HCT116 (cell line): Measurements from ENCODE around the gene ACP4. TPM values are rescaled to one million over a fixed set of nuclear protein-coding genes. Genes with fewer than 3 reads are reported as not detected.
"Not testable (repeated sequence)": the region's sequence is repeated elsewhere in the genome, so short reads cannot be mapped to it uniquely, and the experiment has no call there.

Experiments used
- ATAC-seq: fragments of 200-7000 bp; cut with Tn5 transposase; 2 replicates; pipeline ENCODE4 v1.9.1; 2020; ENCODE audit warnings: mild to moderate bottlenecking, moderate library complexity
- BruUV-seq: library from RNA; stranded (reverse); fragments of 400-500 nt; replicated peaks from 2 replicates; lab custom pipeline; 2021; lab: Mats Ljungman, UMichigan
- CTCF ChIA-PET: fragments of 300-600 bp; sonication (Branson Sonifier 250); formaldehyde crosslinking; loops from one replicate; lab custom pipeline; 2021; ENCODE audit warnings: antibody characterized with exemption; lab: Charles Lee
- POLR2A ChIA-PET: fragments of 300-600, 350-600 bp; sonication (Branson Sonifier 250); formaldehyde crosslinking; loops from one replicate; lab custom pipeline; 2021; ENCODE audit warnings: antibody characterized with exemption; lab: Charles Lee
- RAD21 ChIA-PET, 2 experiments: fragments of 300-600 bp; sonication (Branson Sonifier 250); formaldehyde crosslinking; loops; one replicate each; lab custom pipeline; 2023; ENCODE audit warnings: low total read pairs in 2 of 2; ENCODE audit not compliant: uncharacterized antibody in 2 of 2, unreplicated experiment in 2 of 2, low non-redundant PET in 1 of 2; lab: Charles Lee
- DNase-seq: peaks from one replicate; pipeline ENCODE4 v3.0.0-alpha.2; 2010; ENCODE audit warnings: low read depth, low spot score
- H2AFZ ChIP-seq: fragments of 200-600 bp; shearing (Covaris generic), sonication (generic); 2 replicates; pipeline ENCODE4 v1.6.1; 2017; ENCODE audit warnings: low read depth, mixed run types, mixed read lengths, antibody characterized with exemption, low read length; ENCODE audit not compliant: poor library complexity, severe bottlenecking
- H3K27ac ChIP-seq: 2 replicates; pipeline ENCODE4 v1.5.1; 2012; ENCODE audit warnings: low read depth, low read length
- H3K27me3 ChIP-seq: fragments of 200-600 bp; sonication (generic); 2 replicates; pipeline ENCODE4 v1.6.1; 2016; ENCODE audit warnings: mixed run types, low read length, mixed read lengths; ENCODE audit not compliant: insufficient read depth
- H3K36me3 ChIP-seq, 2 experiments: fragments of 200-500 bp in 1 of 2; fragments of 200-600 bp in 1 of 2; sonication (Bioruptor generic) in 1 of 2; sonication (generic) in 1 of 2; 2 replicates each; pipeline versions ENCODE4 v1.5.1 to v1.6.1; 2014 to 2016; ENCODE audit warnings: low read length in 2 of 2, inconsistent platforms in 1 of 2, mixed read lengths in 1 of 2, mixed run types in 1 of 2; ENCODE audit not compliant: insufficient read depth in 2 of 2, control insufficient read depth in 1 of 2
- H3K4me1 ChIP-seq, 2 experiments: fragments of 200-600 bp in 1 of 2; sonication (generic) in 1 of 2; 2 replicates each; pipeline versions ENCODE4 v1.5.1 to v1.6.1; 2012 to 2017; ENCODE audit warnings: low read length in 2 of 2, inconsistent platforms in 1 of 2, mild to moderate bottlenecking in 1 of 2, mixed read lengths in 1 of 2, mixed run types in 1 of 2, moderate library complexity in 1 of 2; ENCODE audit not compliant: insufficient read depth in 2 of 2, control insufficient read depth in 1 of 2
- H3K4me2 ChIP-seq: fragments of 200-600 bp; sonication (generic); 2 replicates; pipeline ENCODE4 v1.6.1; 2017; ENCODE audit warnings: mixed run types, low read length, mixed read lengths
- H3K4me3 ChIP-seq, 2 experiments: fragments of 200-600 bp in 1 of 2; sonication (generic) in 1 of 2; replicated peaks in 1 of 2; 2 replicates each; pipeline ENCODE4 v1.5.1; 2011 to 2016; ENCODE audit warnings: low read length in 2 of 2, control low read depth in 1 of 2, low read depth in 1 of 2, mild to moderate bottlenecking in 1 of 2, mixed read lengths in 1 of 2, mixed run types in 1 of 2
- H3K79me2 ChIP-seq: fragments of 200-600 bp; sonication (generic); 2 replicates; pipeline ENCODE4 v1.6.1; 2017; ENCODE audit warnings: mild to moderate bottlenecking, mixed run types, low read length, moderate library complexity, mixed read lengths; ENCODE audit not compliant: insufficient read depth
- H3K9ac ChIP-seq: fragments of 200-600 bp; sonication (generic); 2 replicates; pipeline ENCODE4 v1.6.1; 2016; ENCODE audit warnings: low read length, mixed read lengths
- H3K9me2 ChIP-seq: fragments of 200-600 bp; sonication (generic), shearing (Covaris generic); 2 replicates; pipeline ENCODE4 v1.6.1; 2017; ENCODE audit warnings: mixed run types, mild to moderate bottlenecking, moderate library complexity; ENCODE audit not compliant: insufficient read depth
- H3K9me3 ChIP-seq, 2 experiments: fragments of 200-500 bp in 1 of 2; fragments of 200-600 bp in 1 of 2; sonication (Bioruptor generic) in 1 of 2; sonication (generic) in 1 of 2; 2 replicates each; pipeline ENCODE4 v1.6.1; 2014 to 2017; ENCODE audit warnings: low read length in 2 of 2, mixed read lengths in 2 of 2, inconsistent platforms in 1 of 2, low read depth in 1 of 2, mild to moderate bottlenecking in 1 of 2, mixed run types in 1 of 2, moderate library complexity in 1 of 2; ENCODE audit not compliant: control insufficient read depth in 1 of 2, insufficient read depth in 1 of 2
- H4K20me1 ChIP-seq: fragments of 200-600 bp; sonication (generic), shearing (Covaris generic); 2 replicates; pipeline ENCODE4 v1.6.1; 2017; ENCODE audit warnings: mixed run types, mild to moderate bottlenecking, moderate library complexity; ENCODE audit not compliant: insufficient read depth
- CBX3 ChIP-seq: IDR thresholded peaks from 2 replicates; pipeline ENCODE4 v1.6.1; 2012; ENCODE audit warnings: low read depth
- CTCF ChIP-seq, 3 experiments: fragments of 200-600 bp in 1 of 3; sonication (generic) in 1 of 3; IDR thresholded peaks in 2 of 3; conservative IDR thresholded peaks in 1 of 3; 2 replicates each; pipeline ENCODE4 v1.5.1; 2012 to 2017; ENCODE audit warnings: low read depth in 2 of 3, low read length in 2 of 3, antibody characterized with exemption in 1 of 3, borderline replicate concordance in 1 of 3, control low read depth in 1 of 3, mild to moderate bottlenecking in 1 of 3, mixed read lengths in 1 of 3, mixed run types in 1 of 3, moderate library complexity in 1 of 3; ENCODE audit not compliant: insufficient read depth in 1 of 3
- ELF1 ChIP-seq: IDR thresholded peaks from 2 replicates; pipeline ENCODE4 v1.6.1; 2012; ENCODE audit warnings: low read depth, borderline replicate concordance
- EZH2phosphoT487 ChIP-seq: fragments of 200-600 bp; IDR thresholded peaks from 2 replicates; pipeline ENCODE4 v1.6.1; 2018; ENCODE audit warnings: antibody characterized with exemption, borderline replicate concordance
- FOSL1 ChIP-seq: IDR thresholded peaks from 2 replicates; pipeline ENCODE4 v1.6.1; 2012; ENCODE audit warnings: low read depth
- SIN3A ChIP-seq: IDR thresholded peaks from 2 replicates; pipeline ENCODE4 v1.6.1; 2012; ENCODE audit warnings: low read depth
- SRF ChIP-seq: IDR thresholded peaks from 2 replicates; pipeline ENCODE4 v1.6.1; 2012; ENCODE audit warnings: low read depth
- ZNF274 ChIP-seq: fragments of 200-500 bp; sonication (Bioruptor generic); IDR thresholded peaks from 2 replicates; pipeline ENCODE4 v1.6.1; 2014; ENCODE audit warnings: mild to moderate bottlenecking, low read depth, low read length, inconsistent platforms
- intact Hi-C: fragments of 100-400 bp; cut with micrococcal nuclease; formaldehyde crosslinking; loops from 2 replicates; pipeline ENCODE4 v1.10.0; 2022
- total RNA-seq: library from RNA; stranded (reverse); gene quantifications from one replicate; pipeline ENCODE4 v1.2.1, GENCODE V29; 2021; ENCODE audit not compliant: unreplicated experiment

Gene ACP4
- total RNA-seq, 1 experiment from 2014 or later = not detected

- H3K4me1 ChIP-seq = no peaks in the 10 kb centered on the region
- no peaks in the 10 kb centered on the region for H3K36me3 ChIP-seq
- no peaks in the 10 kb centered on the region for H3K9me2 ChIP-seq
- TF ChIP-seq CTCF (IDR thresholded peaks at IDR 0.05 in 2 of 3, conservative IDR thresholded peaks at IDR 0.05 in 1 of 3; ENCODE audit: borderline replicate concordance in 1 of 3, insufficient read depth in 1 of 3, low read depth in 2 of 3, low read length in 2 of 3) = no peak
- no peak for TF ChIP-seq EZH2phosphoT487
- no peak for TF ChIP-seq ZNF274
- no peak for TF ChIP-seq CBX3
- TF ChIP-seq FOSL1 = no peak
- TF ChIP-seq SIN3A = no peak
- no peak for TF ChIP-seq ELF1
- TF ChIP-seq SRF = no peak
- no peaks in the 10 kb centered on the region for H4K20me1 ChIP-seq
- RAD21 ChIA-PET = no interaction called here
- POLR2A ChIA-PET = no interaction called here
- intact Hi-C loops = no loop called here
- no peak overlapping the region for H3K4me3 ChIP-seq
- DNase-seq = no peak
- no peaks in the 10 kb centered on the region for H3K27me3 ChIP-seq
- no peaks in the 10 kb centered on the region for H3K79me2 ChIP-seq
- H3K27ac ChIP-seq = no peak overlapping the region
- no peak overlapping the region for H3K9ac ChIP-seq
- BruUV-seq = no TSS peak
- no peak overlapping the region for H2AFZ ChIP-seq
- H3K9me3 ChIP-seq = no peaks in the 10 kb centered on the region
- ATAC-seq = no peak
- no peak overlapping the region for H3K4me2 ChIP-seq
- CTCF ChIA-PET = no interaction called here
Measured at GRCh38 chr19:50753879-50754278, 36.3 kb upstream of the ACP4 start.

GRCh38 chr19:50756244-50756643 lies 34.0 kb upstream of the ACP4 start:
- H3K79me2 ChIP-seq, POLR2A ChIA-PET, intact Hi-C loops, H3K9me3 ChIP-seq, H2AFZ ChIP-seq, RAD21 ChIA-PET, BruUV-seq, H3K4me1 ChIP-seq, DNase-seq, H3K4me3 ChIP-seq, H3K9ac ChIP-seq, H3K36me3 ChIP-seq, H3K27me3 ChIP-seq, H3K27ac ChIP-seq, H3K4me2 ChIP-seq, H3K9me2 ChIP-seq, CTCF ChIA-PET, H4K20me1 ChIP-seq, ATAC-seq: not testable (repeated sequence)

- H3K79me2 ChIP-seq, H3K36me3 ChIP-seq, H3K9me3 ChIP-seq, H3K27me3 ChIP-seq, H3K27ac ChIP-seq, H3K4me2 ChIP-seq, H3K9me2 ChIP-seq, CTCF ChIA-PET, DNase-seq, H3K9ac ChIP-seq, BruUV-seq, RAD21 ChIA-PET, H4K20me1 ChIP-seq, intact Hi-C loops, H2AFZ ChIP-seq, ATAC-seq, POLR2A ChIA-PET, H3K4me3 ChIP-seq: not testable (repeated sequence)
- H3K4me1 ChIP-seq = peaks cover 0 to 11% of the 10 kb centered on the region in 2 experiments; a peak in 1 of 4 replicates
Measured at GRCh38 chr19:50757624-50758023, 32.6 kb upstream of the ACP4 start.
